ENCODE measurements around the gene ASIC1.

ASIC1 gene

DNA sequence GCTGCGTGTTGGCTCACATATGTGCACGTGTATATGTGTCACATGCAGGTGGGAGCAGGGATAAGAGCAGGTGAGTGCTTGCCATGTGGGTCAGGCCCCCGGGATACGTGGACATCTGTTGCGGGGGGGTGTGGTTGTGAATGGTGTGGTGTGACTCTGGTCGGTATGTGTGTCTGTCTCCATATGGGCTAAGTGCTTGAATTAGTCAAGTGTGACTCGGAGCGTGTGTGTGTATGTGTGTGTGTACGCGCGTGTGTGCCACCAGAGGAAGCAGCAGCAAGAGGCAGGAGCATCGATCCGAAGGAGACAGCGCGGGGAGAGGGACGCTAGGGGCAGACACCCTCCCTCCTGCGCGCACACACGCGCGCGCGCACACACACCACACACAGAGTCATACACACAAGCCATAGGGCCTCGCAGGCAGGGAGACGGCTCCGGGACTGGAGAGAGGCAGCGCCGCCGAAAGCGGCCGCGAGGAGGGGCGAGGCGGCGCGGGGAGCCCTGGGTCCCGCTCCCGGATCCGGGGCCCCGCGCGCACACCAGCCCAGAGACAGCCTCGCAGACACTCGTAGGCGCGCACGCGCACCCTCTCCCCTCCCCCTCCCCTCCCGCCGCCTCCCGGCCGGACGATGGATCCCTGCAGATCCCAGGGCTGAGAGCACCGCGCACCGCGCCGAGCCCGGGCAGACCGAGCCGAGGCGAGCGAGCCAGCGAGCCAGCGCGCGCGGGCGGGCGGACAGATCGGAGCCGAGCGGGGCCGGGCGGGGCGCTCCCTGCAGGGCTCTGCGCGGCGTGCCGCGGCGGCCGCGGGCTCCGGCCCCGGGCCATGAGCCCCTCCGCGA is at the start of gene ASIC1:
ASIC1 (plus strand) TSS at position 597 of the 842 bp plus-strand sequence. CDS start 1,171 bp downstream, outside the sequence.
- Histone ChIP-seq H3K9ac (ENCODE audit: low read length) (peak within 1 kb of the TSS; percentile 52; the same call in 1 of the 2 replicates), H3K4me1 (ENCODE audit: insufficient read depth, low read length, severe bottlenecking) (peaks cover 37% of the 10 kb centered on the region), H3K4me3 (ENCODE audit: low read depth, low read length, poor library complexity, severe bottlenecking) (peak within 1 kb of the TSS; percentile 65), H3K27ac (ENCODE audit: low read depth, low read length, poor library complexity, severe bottlenecking) (no peak within 1 kb of the TSS), H3F3A (ENCODE audit: insufficient read depth, low read length) (no peaks in the 10 kb centered on the region), H3K4me2 (ENCODE audit: low read length) (peak within 1 kb of the TSS; percentile 83), H4K20me1 (ENCODE audit: insufficient read depth, low read length) (no peaks in the 10 kb centered on the region), H3K27me3 (ENCODE audit: insufficient read depth, low read length) (peaks cover 6% of the 10 kb centered on the region), H3K36me3 (ENCODE audit: insufficient read depth, low read length) (no peaks in the 10 kb centered on the region), H2AFZ (ENCODE audit: low read length) (no peak within 1 kb of the TSS), H3K79me2 (ENCODE audit: insufficient read depth, low read length) (no peaks in the 10 kb centered on the region), H3K9me3 (ENCODE audit: low read length) (no peaks in the 10 kb centered on the region), H3K9me2 (ENCODE audit: low read depth, low read length) (no peaks in the 10 kb centered on the region)
- TF ChIP-seq EZH2 (IDR thresholded peaks at IDR 0.05; ENCODE audit: borderline replicate concordance, low read length) = no peak
- TF ChIP-seq, protein P1, sequence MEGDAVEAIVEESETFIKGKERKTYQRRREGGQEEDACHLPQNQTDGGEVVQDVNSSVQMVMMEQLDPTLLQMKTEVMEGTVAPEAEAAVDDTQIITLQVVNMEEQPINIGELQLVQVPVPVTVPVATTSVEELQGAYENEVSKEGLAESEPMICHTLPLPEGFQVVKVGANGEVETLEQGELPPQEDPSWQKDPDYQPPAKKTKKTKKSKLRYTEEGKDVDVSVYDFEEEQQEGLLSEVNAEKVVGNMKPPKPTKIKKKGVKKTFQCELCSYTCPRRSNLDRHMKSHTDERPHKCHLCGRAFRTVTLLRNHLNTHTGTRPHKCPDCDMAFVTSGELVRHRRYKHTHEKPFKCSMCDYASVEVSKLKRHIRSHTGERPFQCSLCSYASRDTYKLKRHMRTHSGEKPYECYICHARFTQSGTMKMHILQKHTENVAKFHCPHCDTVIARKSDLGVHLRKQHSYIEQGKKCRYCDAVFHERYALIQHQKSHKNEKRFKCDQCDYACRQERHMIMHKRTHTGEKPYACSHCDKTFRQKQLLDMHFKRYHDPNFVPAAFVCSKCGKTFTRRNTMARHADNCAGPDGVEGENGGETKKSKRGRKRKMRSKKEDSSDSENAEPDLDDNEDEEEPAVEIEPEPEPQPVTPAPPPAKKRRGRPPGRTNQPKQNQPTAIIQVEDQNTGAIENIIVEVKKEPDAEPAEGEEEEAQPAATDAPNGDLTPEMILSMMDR (IDR thresholded peaks at IDR 0.05; ENCODE audit: low read length) = no peak

DNA sequence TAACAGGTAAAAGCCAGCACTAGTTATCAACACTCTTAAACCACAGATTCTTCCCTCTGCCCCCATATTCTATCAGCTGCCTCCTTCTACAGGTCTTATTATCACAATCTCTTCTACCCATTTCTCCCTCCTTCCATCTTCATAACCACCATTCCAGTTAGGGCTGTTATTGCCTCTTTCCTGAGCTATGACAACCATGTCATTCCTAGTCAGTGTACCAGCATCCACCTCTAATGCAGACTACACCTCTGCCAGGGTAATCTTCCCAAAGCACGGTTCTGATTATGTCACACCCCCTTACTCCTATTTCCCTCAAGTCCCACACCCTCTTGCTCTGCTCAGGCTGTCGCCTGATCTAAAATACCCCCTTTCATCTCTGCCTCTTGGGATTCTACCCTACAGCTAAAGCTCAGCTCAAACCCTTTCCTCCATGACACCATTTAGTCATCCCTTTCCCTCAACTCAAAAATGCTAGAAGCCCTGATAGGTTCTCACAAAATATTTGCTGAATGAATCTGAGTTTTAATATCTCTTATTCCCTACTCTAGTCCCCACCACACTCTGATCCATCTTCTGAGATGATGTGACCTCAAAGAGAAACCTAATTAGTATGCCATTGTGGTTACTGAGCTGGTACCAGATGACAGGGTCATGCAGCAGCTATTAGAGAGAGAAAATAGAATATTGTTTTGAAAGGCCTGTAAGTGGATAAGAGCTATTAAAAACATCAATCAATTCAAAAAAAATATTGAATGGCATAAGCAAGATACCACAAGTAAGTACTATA is 43.8 kb upstream of the ASIC1 start:
- Histone ChIP-seq H4K20me1 (ENCODE audit: insufficient read depth, low read length) (no peaks in the 10 kb centered on the region), H3K4me1 (ENCODE audit: insufficient read depth, low read length, severe bottlenecking) (peaks cover 4% of the 10 kb centered on the region), H3K36me3 (ENCODE audit: insufficient read depth, low read length) (peaks cover 72% of the 10 kb centered on the region), H3K9me3 (ENCODE audit: low read length) (no peaks in the 10 kb centered on the region), H3F3A (ENCODE audit: insufficient read depth, low read length) (no peaks in the 10 kb centered on the region), H3K27me3 (ENCODE audit: insufficient read depth, low read length) (no peaks in the 10 kb centered on the region), H3K9me2 (ENCODE audit: low read depth, low read length) (no peaks in the 10 kb centered on the region), H2AFZ (ENCODE audit: low read length) (no peak overlapping the region), H3K4me2 (ENCODE audit: low read length) (no peak overlapping the region), H3K9ac (ENCODE audit: low read length) (no peak overlapping the region), H3K4me3 (ENCODE audit: low read depth, low read length, poor library complexity, severe bottlenecking) (no peak overlapping the region), H3K79me2 (ENCODE audit: insufficient read depth, low read length) (peaks cover 54% of the 10 kb centered on the region), H3K27ac (ENCODE audit: low read depth, low read length, poor library complexity, severe bottlenecking) (no peak overlapping the region)
- no peak for TF ChIP-seq EZH2 (IDR thresholded peaks at IDR 0.05; ENCODE audit: borderline replicate concordance, low read length)
- TF ChIP-seq, protein P1 (IDR thresholded peaks at IDR 0.05; ENCODE audit: low read length) = no peak

DNA sequence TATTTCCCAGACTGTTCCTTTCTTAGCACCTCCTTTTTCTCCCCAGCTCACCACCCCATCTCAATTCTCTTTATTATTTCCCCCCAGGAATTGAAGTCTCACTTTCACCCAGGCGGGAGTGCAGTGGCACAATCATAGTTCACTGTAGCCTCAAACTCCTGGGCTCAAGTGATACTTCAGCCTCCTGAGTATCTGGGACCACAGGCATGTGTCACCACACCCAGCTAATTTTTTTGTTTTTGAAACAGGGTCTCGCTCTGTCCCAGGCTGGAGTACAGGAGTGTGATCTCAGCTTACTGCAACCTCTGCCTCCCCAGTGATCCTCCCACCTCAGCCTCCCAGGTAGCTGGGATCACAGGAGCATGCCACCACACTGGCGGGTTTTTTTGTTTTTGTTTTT is 43.1 kb upstream of the ASIC1 start:
- TF ChIP-seq, protein P1 (IDR thresholded peaks at IDR 0.05; ENCODE audit: low read length) = no peak
- no peak for TF ChIP-seq EZH2 (IDR thresholded peaks at IDR 0.05; ENCODE audit: borderline replicate concordance, low read length)
- H3K4me1 ChIP-seq (ENCODE audit: insufficient read depth, low read length, severe bottlenecking) = no peaks in the 10 kb centered on the region
- H4K20me1 ChIP-seq (ENCODE audit: insufficient read depth, low read length) = no peaks in the 10 kb centered on the region
- H3K36me3 ChIP-seq (ENCODE audit: insufficient read depth, low read length) = peaks cover 66% of the 10 kb centered on the region
- no peaks in the 10 kb centered on the region for H3F3A ChIP-seq (ENCODE audit: insufficient read depth, low read length)
- H3K4me2 ChIP-seq (ENCODE audit: low read length) = no peak overlapping the region
- H3K27ac ChIP-seq (ENCODE audit: low read depth, low read length, poor library complexity, severe bottlenecking) = no peak overlapping the region
- H3K9me2 ChIP-seq (ENCODE audit: low read depth, low read length) = no peaks in the 10 kb centered on the region
- H3K9me3 ChIP-seq (ENCODE audit: low read length) = no peaks in the 10 kb centered on the region
- H3K79me2 ChIP-seq (ENCODE audit: insufficient read depth, low read length) = peaks cover 59% of the 10 kb centered on the region
- H3K27me3 ChIP-seq (ENCODE audit: insufficient read depth, low read length) = no peaks in the 10 kb centered on the region
- H3K9ac ChIP-seq (ENCODE audit: low read length) = no peak overlapping the region
- H3K4me3 ChIP-seq (ENCODE audit: low read depth, low read length, poor library complexity, severe bottlenecking) = no peak overlapping the region
- H2AFZ ChIP-seq (ENCODE audit: low read length) = no peak overlapping the region

Measured in OCI-LY1 (cell line).